Activated effector memory CD4-positive, alpha-beta T cell treated with anti-CD3 and anti-CD28 coated beads, Interleukin-2, amount 50 U/mL, for 16 hours (primary cell): ENCODE measurements around the gene SFMBT2.
A peak's percentile ranks its signal among the peaks of the same experiment; 100 is the strongest.
"Not testable (repeated sequence)": the region's sequence is repeated elsewhere in the genome, so short reads cannot be mapped to it uniquely, and the experiment has no call there.

Experiments
- DNase-seq: peaks from one replicate; pipeline ENCODE4 v3.0.0-alpha.2; 2020

Gene SFMBT2

GRCh38 chr10:7206412-7207100 lies 204.3 kb downstream of the SFMBT2 start:
- no peak for DNase-seq

DNA sequence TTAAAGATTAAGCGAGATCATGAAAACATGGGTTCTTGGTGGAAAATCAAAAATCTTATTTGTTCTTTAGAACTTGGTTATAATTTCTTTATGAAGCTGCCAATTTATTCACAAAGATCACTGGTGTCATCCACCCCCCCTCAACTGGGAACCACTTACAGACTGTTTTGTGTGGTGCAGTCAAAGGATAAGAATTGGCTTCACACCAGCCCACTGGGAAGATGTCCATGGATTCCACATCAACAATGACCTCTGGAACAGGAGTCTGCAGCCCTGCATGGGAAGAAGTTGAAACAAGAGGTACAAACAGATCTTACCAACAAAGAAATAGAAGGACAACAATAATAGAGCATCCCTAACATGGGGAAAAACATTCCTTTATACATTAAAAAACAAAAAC lies 205.2 kb downstream of the SFMBT2 start:
- no peak for DNase-seq

DNA sequence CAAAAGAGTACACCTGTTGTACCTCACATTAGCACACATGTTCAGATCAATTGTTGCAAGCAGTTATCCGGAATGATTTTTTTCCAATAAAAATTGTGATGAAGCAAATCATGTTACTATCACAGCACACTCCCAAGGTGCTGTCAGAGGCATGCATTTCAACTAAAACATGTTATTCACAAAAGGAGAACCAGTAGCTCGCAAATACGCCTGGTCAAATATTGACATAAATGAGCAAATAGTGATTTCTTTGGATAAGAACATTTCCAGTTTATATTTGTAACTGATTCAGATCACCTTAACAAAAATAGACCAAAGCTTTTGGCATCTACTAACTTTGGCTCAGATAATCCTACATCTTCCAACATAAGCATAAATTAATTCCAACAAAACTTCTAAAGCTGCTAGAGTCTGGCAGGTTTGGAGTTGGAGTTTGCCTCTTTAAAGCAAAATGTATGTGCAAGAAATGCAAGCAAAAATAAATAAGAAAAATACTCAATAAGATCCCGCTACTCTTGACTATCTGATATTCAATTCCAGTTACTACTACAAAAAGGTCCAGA lies 208.0 kb downstream of the SFMBT2 start:
- DNase-seq, result no peak

DNA sequence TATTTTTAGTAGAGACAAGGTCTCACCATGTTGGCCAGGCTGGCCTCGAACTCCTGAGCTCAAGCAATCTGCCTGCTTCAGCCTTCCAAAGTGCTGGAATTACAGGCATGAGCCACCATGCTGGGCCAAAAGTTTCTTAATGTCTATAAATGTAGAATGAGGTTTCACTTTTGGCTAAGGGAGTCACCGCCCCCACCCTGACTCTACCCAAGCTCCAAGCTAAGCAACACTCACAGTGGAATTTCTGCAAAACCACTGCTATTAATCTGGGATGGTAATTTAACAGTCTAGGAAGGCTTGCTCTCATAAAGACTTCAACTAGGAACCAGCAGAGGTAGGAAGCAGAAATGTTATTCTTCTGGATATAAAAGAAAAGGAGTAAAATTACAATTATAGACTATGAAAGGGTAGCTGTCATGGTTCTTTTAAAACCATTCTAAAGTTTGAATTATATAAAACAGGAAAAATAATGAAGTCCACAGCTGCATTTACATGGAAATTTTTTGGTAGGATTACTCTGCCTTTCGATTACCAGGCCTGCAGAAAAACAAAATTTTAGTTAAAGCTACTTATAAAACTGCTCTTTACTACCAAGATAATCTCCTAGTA lies 211.6 kb downstream of the SFMBT2 start:
- DNase-seq, result no peak

DNA sequence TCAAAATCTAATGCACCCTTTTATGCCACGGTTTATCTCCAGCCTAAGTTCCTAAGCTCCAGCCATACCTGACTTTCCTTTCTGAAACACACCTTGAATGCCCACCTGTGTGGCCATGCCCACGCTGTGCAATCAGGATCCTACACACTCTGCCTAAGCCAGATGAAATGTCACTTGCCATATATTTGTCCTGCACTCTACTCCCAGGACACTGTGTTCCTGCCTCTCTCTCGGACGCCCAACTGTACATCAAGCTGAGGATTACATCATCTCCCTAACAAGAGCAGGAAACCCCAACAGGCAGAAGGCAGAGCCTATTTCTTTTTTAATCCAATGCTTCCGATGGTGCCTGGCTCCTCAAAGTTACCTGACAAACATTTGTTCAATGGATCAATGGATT lies 214.6 kb downstream of the SFMBT2 start:
- no peak for DNase-seq

DNA sequence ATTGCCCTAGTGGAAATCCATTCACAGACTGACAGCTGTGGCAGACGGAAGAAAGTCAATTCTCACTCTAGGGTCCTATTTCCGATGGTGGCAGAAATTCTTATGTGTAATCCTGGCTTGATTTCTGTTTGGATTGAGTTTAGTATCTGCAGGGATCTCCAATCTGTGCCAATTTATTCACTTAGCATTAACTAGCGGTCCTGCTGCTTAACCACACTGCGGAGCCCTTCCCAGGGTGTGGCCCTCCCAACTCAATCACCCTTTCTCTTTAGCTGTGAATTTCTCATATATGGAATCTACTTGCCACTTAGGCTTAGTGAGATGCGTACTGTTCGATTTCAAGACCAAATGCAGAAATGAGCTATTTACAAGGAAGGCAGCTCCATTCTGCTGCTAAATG lies 215.7 kb downstream of the SFMBT2 start:
- DNase-seq, result no peak

DNA sequence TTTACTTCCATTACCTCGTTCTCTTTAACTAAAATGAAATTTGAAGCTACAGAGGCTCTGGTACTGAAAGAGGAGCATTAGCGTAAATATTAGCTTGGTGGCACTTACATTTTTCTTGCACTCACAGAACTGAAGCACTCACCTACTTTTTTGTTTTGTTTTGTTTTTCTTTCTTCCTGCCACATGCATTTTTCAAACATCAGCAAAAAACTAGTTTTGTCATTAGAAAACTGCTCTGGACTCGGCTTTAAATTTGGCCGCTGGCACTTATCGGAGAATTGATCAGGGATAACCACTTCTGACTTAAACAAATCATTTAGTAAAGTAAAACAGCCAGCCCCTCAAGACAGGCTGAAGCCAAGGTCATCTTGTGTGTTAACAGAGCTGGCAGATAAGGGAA lies 216.3 kb downstream of the SFMBT2 start:
- DNase-seq, result no peak

- DNase-seq, result peak; percentile 71
Observed at GRCh38 chr10:7193369-7193768, 217.5 kb downstream of the SFMBT2 start.

GRCh38 chr10:7192831-7193361 lies 217.9 kb downstream of the SFMBT2 start:
- peak; percentile 79 for DNase-seq

DNA sequence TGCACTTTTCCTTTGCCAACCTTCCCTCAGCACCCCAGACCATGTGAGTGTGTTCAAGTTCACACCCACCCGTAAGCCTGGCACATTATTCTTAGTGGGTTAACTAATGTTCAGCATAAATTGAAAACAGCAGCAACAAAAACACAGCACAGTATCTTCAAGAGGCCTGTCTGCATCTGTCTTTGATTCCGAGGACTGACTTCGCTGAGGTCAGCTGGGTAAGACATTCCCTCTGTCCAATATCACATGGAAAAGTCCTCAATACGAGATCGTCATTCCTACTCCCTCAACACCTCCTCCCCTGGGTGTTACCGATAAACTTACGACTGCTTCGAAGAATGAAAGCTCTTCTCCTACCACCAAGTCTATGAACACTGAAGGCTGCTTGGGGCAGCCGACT lies 218.8 kb downstream of the SFMBT2 start:
- DNase-seq, result no peak

- not testable (repeated sequence) for DNase-seq
Observed at GRCh38 chr10:7190772-7191171, 220.1 kb downstream of the SFMBT2 start.

- no peak for DNase-seq
Observed at GRCh38 chr10:7189909-7190308, 220.9 kb downstream of the SFMBT2 start.

DNA sequence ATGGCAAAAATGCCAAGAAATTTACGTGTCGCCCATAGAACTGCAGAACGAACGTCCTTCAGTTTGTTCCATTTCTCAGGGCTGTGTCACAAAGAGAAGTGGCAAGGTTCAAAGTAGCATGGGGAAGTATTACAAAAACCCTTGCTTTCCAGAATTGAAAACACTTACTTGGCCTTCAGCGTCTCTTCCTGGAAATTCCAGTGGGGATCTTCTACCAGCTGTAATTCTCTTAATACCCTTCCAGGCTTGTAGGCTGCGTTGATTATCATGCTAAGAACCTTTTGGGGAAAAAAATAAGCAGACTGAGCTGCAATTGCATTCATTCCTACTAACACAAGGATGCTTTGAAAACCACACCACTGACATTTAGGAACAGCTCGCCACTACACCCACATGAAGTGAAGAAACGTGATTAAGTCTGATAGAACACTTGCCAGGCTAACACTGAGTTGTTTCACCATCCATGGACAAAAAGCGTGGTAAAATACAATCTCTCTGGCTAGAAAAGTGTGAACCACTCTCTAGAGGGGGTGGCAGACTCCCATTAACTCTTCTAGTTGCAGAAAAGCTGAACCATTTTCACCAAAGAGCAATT lies 222.3 kb downstream of the SFMBT2 start:
- no peak for DNase-seq

DNA sequence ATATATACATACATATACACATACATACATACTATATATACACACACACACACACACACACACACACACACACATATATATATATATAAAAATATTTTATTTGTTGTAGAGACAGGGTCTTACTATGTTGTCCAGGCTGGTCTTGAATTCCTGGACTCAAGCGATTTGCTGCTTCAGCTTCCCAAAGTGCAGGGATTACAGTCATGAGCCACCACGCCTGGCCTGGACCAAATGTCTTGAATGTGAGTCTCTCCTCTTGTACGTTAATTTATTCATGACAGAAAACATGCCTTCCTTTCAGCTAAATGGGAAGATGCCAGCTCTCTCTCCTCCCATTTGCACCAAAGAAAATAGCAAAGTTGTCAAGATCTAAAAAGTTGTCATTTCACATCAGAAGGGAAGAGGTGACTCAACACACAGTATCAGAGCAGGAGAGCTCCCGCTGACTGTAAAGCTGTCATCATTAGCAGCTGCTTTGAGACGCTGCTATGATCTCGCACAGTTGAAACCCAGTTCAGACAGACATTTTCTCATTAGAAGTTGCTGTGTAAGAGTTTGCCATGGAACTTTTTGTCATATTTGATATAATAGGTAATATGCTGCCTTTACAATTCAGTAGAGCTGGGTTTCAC lies 224.3 kb downstream of the SFMBT2 start:
- DNase-seq, result no peak

DNA sequence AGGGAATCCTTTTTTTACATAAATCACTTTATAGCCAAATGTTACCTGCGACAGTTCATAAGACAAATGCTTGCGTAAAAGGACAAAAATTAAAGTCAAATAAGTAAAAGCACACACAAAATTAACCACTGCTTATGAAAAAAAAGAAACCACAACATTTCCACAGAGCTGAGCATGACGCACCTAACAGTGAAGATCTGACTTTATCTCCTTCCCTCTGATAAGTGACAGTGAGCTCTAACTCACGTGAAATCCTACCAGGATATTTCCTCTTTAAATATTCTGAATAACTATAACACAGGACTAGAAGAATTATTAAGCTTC lies 225.5 kb downstream of the SFMBT2 start:
- DNase-seq, result no peak

DNA sequence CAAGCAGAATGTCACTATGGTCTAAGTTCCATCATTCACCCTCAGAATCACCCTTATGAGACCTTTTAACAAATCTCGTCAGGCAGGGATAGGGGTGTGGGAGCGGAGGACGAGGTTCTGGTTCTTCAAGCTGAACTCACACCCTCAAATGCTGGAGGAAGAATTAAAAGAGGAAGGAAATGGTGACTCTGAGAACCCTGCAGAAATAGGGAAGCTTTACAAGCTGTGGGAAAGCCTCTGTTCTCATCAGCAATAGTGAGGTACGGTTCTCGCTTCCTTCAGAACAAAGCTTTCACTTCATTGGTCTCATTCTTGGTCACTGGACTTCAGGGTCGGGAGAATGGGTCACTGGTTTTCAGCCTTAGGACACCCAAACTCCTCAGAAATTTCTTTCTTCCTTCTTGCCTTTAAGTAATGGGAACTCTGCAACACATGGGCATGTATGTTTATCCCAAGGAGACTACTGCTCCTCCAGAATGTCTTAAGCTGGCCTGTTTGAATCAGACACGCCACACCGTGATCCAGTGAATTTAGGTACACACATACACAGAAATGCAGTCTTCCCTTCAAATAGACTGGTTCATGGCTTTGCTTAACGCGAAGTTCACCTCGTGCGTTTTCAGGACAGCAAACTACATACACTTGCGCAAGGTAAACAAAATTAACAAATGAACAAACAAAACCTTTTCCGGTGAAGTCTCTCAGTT lies 226.0 kb downstream of the SFMBT2 start:
- DNase-seq, result no peak

DNA sequence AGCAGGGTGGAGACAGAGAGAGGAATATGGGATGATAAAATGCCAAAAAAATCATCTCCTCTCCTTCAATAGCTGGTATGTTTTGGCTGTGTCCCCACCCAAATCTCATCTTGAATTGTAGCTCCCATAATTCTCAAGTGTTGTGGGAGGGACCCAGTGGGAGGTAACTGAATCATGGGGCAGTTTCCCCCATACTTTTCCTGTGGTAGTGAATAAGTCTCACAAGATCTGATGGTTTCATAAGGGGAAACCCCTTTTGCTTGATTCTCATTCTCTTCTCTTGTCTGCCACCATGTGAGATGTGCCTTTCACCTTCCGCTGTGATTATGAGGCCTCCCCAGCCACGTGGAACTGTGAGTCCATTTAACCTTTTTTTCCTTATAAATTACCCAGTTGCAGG lies 226.7 kb downstream of the SFMBT2 start:
- DNase-seq, result not testable (repeated sequence)

DNA sequence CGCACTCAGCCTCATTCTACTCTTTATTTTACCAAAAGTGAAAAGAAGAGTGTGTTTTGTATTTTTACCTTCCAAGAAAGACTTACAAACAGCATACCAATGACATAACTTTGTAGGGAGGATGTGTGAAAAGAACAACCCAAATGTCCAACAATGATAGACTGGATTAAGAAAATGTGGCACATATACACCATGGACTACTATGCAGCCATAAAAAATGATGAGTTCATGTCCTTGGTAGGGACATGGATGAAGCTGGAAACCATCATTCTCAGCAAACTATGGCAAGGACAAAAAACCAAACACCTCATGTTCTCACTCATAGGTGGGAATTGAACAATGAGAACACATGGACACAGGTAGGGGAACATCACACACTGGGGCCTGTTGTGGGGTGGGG lies 228.5 kb downstream of the SFMBT2 start:
- not testable (repeated sequence) for DNase-seq

DNA sequence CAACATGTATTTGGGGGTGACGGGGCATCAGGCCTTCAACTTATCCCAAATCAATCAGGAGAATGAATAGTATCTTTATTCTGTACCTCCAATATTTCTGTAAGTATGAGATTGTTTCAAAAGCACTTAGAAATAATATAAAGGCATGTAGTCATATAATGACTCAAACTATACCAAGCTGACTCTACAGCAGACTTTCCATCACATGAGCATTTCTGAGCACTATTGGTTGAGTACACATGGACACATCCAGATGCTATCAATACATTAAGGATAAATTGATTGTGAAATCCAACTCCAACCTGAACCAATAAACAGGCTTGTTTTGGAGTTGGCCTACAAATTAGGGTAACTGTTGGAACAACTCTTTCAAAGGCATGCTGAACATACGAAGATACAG lies 229.4 kb downstream of the SFMBT2 start:
- no peak for DNase-seq

- DNase-seq, result no peak
Observed at GRCh38 chr10:7179536-7179935, 231.3 kb downstream of the SFMBT2 start.

- DNase-seq, result no peak
Observed at GRCh38 chr10:7173948-7174347, 236.9 kb downstream of the SFMBT2 start.

DNA sequence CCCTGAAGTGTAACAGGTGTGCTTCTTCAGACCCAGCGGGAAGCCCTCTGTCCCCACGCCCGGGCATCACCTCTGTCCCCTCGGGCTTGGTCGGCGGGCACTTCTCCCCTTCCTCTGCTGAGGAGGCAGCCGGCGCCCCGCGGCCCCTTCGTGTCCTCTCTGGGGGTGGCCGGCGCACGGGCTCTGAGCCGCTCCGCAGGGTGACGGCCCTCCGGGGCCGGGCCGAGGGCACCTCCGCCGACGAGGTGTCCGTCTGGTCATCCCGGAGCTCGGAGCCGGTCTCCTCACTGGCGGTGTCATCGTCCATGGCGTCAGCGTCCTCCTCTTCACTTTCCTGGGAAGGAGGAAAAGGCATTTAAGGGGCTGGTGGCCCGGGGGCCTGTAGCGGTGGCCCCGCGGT lies 239.0 kb downstream of the SFMBT2 start:
- no peak for DNase-seq
